HCT116 (cell line): ENCODE measurements around the gene ERBB4. TPM values are rescaled to one million over a fixed set of nuclear protein-coding genes. Genes with fewer than 3 reads are reported as not detected.

Experiments
- ATAC-seq: fragments of 200-7000 bp; cut with Tn5 transposase; 2 replicates; pipeline ENCODE4 v1.9.1; 2020; ENCODE audit warnings: mild to moderate bottlenecking, moderate library complexity
- BruUV-seq: library from RNA; stranded (reverse); fragments of 400-500 nt; replicated peaks from 2 replicates; lab custom pipeline; 2021; lab: Mats Ljungman, UMichigan
- CTCF ChIA-PET: fragments of 300-600 bp; sonication (Branson Sonifier 250); formaldehyde crosslinking; loops from one replicate; lab custom pipeline; 2021; ENCODE audit warnings: antibody characterized with exemption; lab: Charles Lee
- POLR2A ChIA-PET: fragments of 300-600, 350-600 bp; sonication (Branson Sonifier 250); formaldehyde crosslinking; loops from one replicate; lab custom pipeline; 2021; ENCODE audit warnings: antibody characterized with exemption; lab: Charles Lee
- RAD21 ChIA-PET, 2 experiments: fragments of 300-600 bp; sonication (Branson Sonifier 250); formaldehyde crosslinking; loops; one replicate each; lab custom pipeline; 2023; ENCODE audit warnings: low total read pairs in 2 of 2; ENCODE audit not compliant: uncharacterized antibody in 2 of 2, unreplicated experiment in 2 of 2, low non-redundant PET in 1 of 2; lab: Charles Lee
- DNase-seq: peaks from one replicate; pipeline ENCODE4 v3.0.0-alpha.2; 2010; ENCODE audit warnings: low read depth, low spot score
- H2AFZ ChIP-seq: fragments of 200-600 bp; shearing (Covaris generic), sonication (generic); 2 replicates; pipeline ENCODE4 v1.6.1; 2017; ENCODE audit warnings: low read depth, mixed run types, mixed read lengths, antibody characterized with exemption, low read length; ENCODE audit not compliant: poor library complexity, severe bottlenecking
- H3K27ac ChIP-seq: 2 replicates; pipeline ENCODE4 v1.5.1; 2012; ENCODE audit warnings: low read depth, low read length
- H3K27me3 ChIP-seq: fragments of 200-600 bp; sonication (generic); 2 replicates; pipeline ENCODE4 v1.6.1; 2016; ENCODE audit warnings: mixed run types, low read length, mixed read lengths; ENCODE audit not compliant: insufficient read depth
- H3K36me3 ChIP-seq, 2 experiments: fragments of 200-500 bp in 1 of 2; fragments of 200-600 bp in 1 of 2; sonication (Bioruptor generic) in 1 of 2; sonication (generic) in 1 of 2; 2 replicates each; pipeline versions ENCODE4 v1.5.1 to v1.6.1; 2014 to 2016; ENCODE audit warnings: low read length in 2 of 2, inconsistent platforms in 1 of 2, mixed read lengths in 1 of 2, mixed run types in 1 of 2; ENCODE audit not compliant: insufficient read depth in 2 of 2, control insufficient read depth in 1 of 2
- H3K4me1 ChIP-seq, 2 experiments: fragments of 200-600 bp in 1 of 2; sonication (generic) in 1 of 2; 2 replicates each; pipeline versions ENCODE4 v1.5.1 to v1.6.1; 2012 to 2017; ENCODE audit warnings: low read length in 2 of 2, inconsistent platforms in 1 of 2, mild to moderate bottlenecking in 1 of 2, mixed read lengths in 1 of 2, mixed run types in 1 of 2, moderate library complexity in 1 of 2; ENCODE audit not compliant: insufficient read depth in 2 of 2, control insufficient read depth in 1 of 2
- H3K4me2 ChIP-seq: fragments of 200-600 bp; sonication (generic); 2 replicates; pipeline ENCODE4 v1.6.1; 2017; ENCODE audit warnings: mixed run types, low read length, mixed read lengths
- H3K4me3 ChIP-seq, 2 experiments: fragments of 200-600 bp in 1 of 2; sonication (generic) in 1 of 2; replicated peaks in 1 of 2; 2 replicates each; pipeline ENCODE4 v1.5.1; 2011 to 2016; ENCODE audit warnings: low read length in 2 of 2, control low read depth in 1 of 2, low read depth in 1 of 2, mild to moderate bottlenecking in 1 of 2, mixed read lengths in 1 of 2, mixed run types in 1 of 2
- H3K79me2 ChIP-seq: fragments of 200-600 bp; sonication (generic); 2 replicates; pipeline ENCODE4 v1.6.1; 2017; ENCODE audit warnings: mild to moderate bottlenecking, mixed run types, low read length, moderate library complexity, mixed read lengths; ENCODE audit not compliant: insufficient read depth
- H3K9ac ChIP-seq: fragments of 200-600 bp; sonication (generic); 2 replicates; pipeline ENCODE4 v1.6.1; 2016; ENCODE audit warnings: low read length, mixed read lengths
- H3K9me2 ChIP-seq: fragments of 200-600 bp; sonication (generic), shearing (Covaris generic); 2 replicates; pipeline ENCODE4 v1.6.1; 2017; ENCODE audit warnings: mixed run types, mild to moderate bottlenecking, moderate library complexity; ENCODE audit not compliant: insufficient read depth
- H3K9me3 ChIP-seq, 2 experiments: fragments of 200-500 bp in 1 of 2; fragments of 200-600 bp in 1 of 2; sonication (Bioruptor generic) in 1 of 2; sonication (generic) in 1 of 2; 2 replicates each; pipeline ENCODE4 v1.6.1; 2014 to 2017; ENCODE audit warnings: low read length in 2 of 2, mixed read lengths in 2 of 2, inconsistent platforms in 1 of 2, low read depth in 1 of 2, mild to moderate bottlenecking in 1 of 2, mixed run types in 1 of 2, moderate library complexity in 1 of 2; ENCODE audit not compliant: control insufficient read depth in 1 of 2, insufficient read depth in 1 of 2
- H4K20me1 ChIP-seq: fragments of 200-600 bp; sonication (generic), shearing (Covaris generic); 2 replicates; pipeline ENCODE4 v1.6.1; 2017; ENCODE audit warnings: mixed run types, mild to moderate bottlenecking, moderate library complexity; ENCODE audit not compliant: insufficient read depth
- CBX3 ChIP-seq: IDR thresholded peaks from 2 replicates; pipeline ENCODE4 v1.6.1; 2012; ENCODE audit warnings: low read depth
- EGR1 ChIP-seq: IDR thresholded peaks from 2 replicates; pipeline ENCODE4 v1.6.1; 2012; ENCODE audit warnings: low read depth
- ELF1 ChIP-seq: IDR thresholded peaks from 2 replicates; pipeline ENCODE4 v1.6.1; 2012; ENCODE audit warnings: low read depth, borderline replicate concordance
- EZH2 ChIP-seq: fragments of 200-600 bp; sonication (generic); IDR thresholded peaks from 2 replicates; pipeline ENCODE4 v1.6.1; 2017; ENCODE audit warnings: antibody characterized with exemption, mixed run types
- EZH2phosphoT487 ChIP-seq: fragments of 200-600 bp; IDR thresholded peaks from 2 replicates; pipeline ENCODE4 v1.6.1; 2018; ENCODE audit warnings: antibody characterized with exemption, borderline replicate concordance
- JUND ChIP-seq: IDR thresholded peaks from 2 replicates; pipeline ENCODE4 v1.6.1; 2012
- POLR2A ChIP-seq: IDR thresholded peaks from 2 replicates; pipeline ENCODE4 v1.7.0; 2011; ENCODE audit warnings: borderline replicate concordance; ENCODE audit not compliant: insufficient read depth, insufficient read length; ENCODE audit errors: extremely low read depth
- POLR2AphosphoS5 ChIP-seq: IDR thresholded peaks from 2 replicates; pipeline ENCODE4 v1.6.1; 2011; ENCODE audit warnings: mild to moderate bottlenecking, low read depth, low read length, moderate library complexity
- RAD21 ChIP-seq: IDR thresholded peaks from 2 replicates; pipeline ENCODE4 v1.6.1; 2012; ENCODE audit warnings: low read depth, mild to moderate bottlenecking
- SIN3A ChIP-seq: IDR thresholded peaks from 2 replicates; pipeline ENCODE4 v1.6.1; 2012; ENCODE audit warnings: low read depth
- SP1 ChIP-seq: IDR thresholded peaks from 2 replicates; pipeline ENCODE4 v1.6.1; 2012; ENCODE audit warnings: low read depth
- TCF7L2 ChIP-seq: IDR thresholded peaks from 2 replicates; pipeline ENCODE4 v1.7.0; 2011; ENCODE audit warnings: borderline replicate concordance, inconsistent platforms; ENCODE audit not compliant: insufficient read depth, insufficient read length; ENCODE audit errors: extremely low read depth
- YY1 ChIP-seq: IDR thresholded peaks from 2 replicates; pipeline ENCODE4 v1.6.1; 2011; ENCODE audit warnings: low read length, low read depth, moderate library complexity, mild to moderate bottlenecking; ENCODE audit not compliant: insufficient replicate concordance; ENCODE audit errors: extremely low read depth
- ZFX ChIP-seq: fragments of 450-650 bp; IDR thresholded peaks from 2 replicates; pipeline ENCODE4 v1.6.1; 2017
- ZNF274 ChIP-seq: fragments of 200-500 bp; sonication (Bioruptor generic); IDR thresholded peaks from 2 replicates; pipeline ENCODE4 v1.6.1; 2014; ENCODE audit warnings: mild to moderate bottlenecking, low read depth, low read length, inconsistent platforms
- intact Hi-C: fragments of 100-400 bp; cut with micrococcal nuclease; formaldehyde crosslinking; loops from 2 replicates; pipeline ENCODE4 v1.10.0; 2022
- total RNA-seq: library from RNA; stranded (reverse); gene quantifications from one replicate; pipeline ENCODE4 v1.2.1, GENCODE V29; 2021; ENCODE audit not compliant: unreplicated experiment
- TF ChIP-seq, protein P1 (sequence below): IDR thresholded peaks from 2 replicates; pipeline ENCODE4 v1.6.1; 2012
- TF ChIP-seq, protein P2 (sequence below): IDR thresholded peaks from 2 replicates; pipeline ENCODE4 v1.6.1; 2012; ENCODE audit warnings: low read depth
- TF ChIP-seq, protein P3 (sequence below): IDR thresholded peaks from 2 replicates; pipeline ENCODE4 v1.6.1; 2012
- TF ChIP-seq, protein P4 (sequence below): IDR thresholded peaks from 2 replicates; pipeline ENCODE4 v1.6.1; 2011; ENCODE audit warnings: mild to moderate bottlenecking, low read length, moderate library complexity; ENCODE audit not compliant: insufficient replicate concordance; ENCODE audit errors: extremely low read depth
- TF ChIP-seq, protein P5 (sequence below), 3 experiments: fragments of 200-600 bp in 1 of 3; sonication (generic) in 1 of 3; IDR thresholded peaks in 2 of 3; conservative IDR thresholded peaks in 1 of 3; 2 replicates each; pipeline ENCODE4 v1.5.1; 2012 to 2017; ENCODE audit warnings: low read depth in 2 of 3, low read length in 2 of 3, antibody characterized with exemption in 1 of 3, borderline replicate concordance in 1 of 3, control low read depth in 1 of 3, mild to moderate bottlenecking in 1 of 3, mixed read lengths in 1 of 3, mixed run types in 1 of 3, moderate library complexity in 1 of 3; ENCODE audit not compliant: insufficient read depth in 1 of 3

ERBB4 gene
- total RNA-seq, 1 experiment from 2014 or later: 0.10 TPM

DNA sequence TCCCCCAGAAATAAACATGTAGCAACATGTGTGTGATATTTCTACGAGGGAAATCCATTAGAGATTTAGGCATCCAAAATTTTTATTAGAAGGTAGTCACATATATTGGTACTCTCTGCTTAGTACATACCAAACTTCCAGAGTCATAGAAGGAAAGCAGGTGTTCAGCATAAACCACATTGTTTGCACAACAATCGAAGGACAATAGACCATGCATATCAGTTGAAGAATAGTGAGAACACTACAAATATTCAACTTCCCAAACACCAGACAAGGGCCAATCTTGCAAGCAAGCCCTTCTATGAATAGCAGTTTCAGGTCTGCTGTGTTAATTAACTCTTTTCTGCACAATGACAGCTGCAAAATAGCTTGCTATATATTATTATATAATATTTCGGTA lies 702.2 kb downstream of the ERBB4 start:
- Histone ChIP-seq H3K4me3 (no peak overlapping the region), H3K4me2 (no peak overlapping the region), H3K9ac (no peak overlapping the region), H2AFZ (no peak overlapping the region), H3K36me3 (no peaks in the 10 kb centered on the region), H3K9me2 (peaks cover 5% of the 10 kb centered on the region; the same call in 1 of the 2 replicates), H3K27ac (no peak overlapping the region), H4K20me1 (no peaks in the 10 kb centered on the region), H3K79me2 (no peaks in the 10 kb centered on the region), H3K9me3 (no peaks in the 10 kb centered on the region), H3K27me3 (no peaks in the 10 kb centered on the region), H3K4me1 (no peaks in the 10 kb centered on the region)
- RAD21 ChIA-PET: no interaction called here
- ATAC-seq: no peak
- TF ChIP-seq CBX3: no peak
- TF ChIP-seq ELF1: no peak
- TF ChIP-seq POLR2AphosphoS5: no peak
- no peak for TF ChIP-seq EGR1
- no peak for TF ChIP-seq POLR2A
- TF ChIP-seq RAD21: no peak
- TF ChIP-seq, protein P1, sequence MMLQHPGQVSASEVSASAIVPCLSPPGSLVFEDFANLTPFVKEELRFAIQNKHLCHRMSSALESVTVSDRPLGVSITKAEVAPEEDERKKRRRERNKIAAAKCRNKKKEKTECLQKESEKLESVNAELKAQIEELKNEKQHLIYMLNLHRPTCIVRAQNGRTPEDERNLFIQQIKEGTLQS: no peak
- TF ChIP-seq, protein P2, sequence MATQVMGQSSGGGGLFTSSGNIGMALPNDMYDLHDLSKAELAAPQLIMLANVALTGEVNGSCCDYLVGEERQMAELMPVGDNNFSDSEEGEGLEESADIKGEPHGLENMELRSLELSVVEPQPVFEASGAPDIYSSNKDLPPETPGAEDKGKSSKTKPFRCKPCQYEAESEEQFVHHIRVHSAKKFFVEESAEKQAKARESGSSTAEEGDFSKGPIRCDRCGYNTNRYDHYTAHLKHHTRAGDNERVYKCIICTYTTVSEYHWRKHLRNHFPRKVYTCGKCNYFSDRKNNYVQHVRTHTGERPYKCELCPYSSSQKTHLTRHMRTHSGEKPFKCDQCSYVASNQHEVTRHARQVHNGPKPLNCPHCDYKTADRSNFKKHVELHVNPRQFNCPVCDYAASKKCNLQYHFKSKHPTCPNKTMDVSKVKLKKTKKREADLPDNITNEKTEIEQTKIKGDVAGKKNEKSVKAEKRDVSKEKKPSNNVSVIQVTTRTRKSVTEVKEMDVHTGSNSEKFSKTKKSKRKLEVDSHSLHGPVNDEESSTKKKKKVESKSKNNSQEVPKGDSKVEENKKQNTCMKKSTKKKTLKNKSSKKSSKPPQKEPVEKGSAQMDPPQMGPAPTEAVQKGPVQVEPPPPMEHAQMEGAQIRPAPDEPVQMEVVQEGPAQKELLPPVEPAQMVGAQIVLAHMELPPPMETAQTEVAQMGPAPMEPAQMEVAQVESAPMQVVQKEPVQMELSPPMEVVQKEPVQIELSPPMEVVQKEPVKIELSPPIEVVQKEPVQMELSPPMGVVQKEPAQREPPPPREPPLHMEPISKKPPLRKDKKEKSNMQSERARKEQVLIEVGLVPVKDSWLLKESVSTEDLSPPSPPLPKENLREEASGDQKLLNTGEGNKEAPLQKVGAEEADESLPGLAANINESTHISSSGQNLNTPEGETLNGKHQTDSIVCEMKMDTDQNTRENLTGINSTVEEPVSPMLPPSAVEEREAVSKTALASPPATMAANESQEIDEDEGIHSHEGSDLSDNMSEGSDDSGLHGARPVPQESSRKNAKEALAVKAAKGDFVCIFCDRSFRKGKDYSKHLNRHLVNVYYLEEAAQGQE: no peak
- no peak for TF ChIP-seq ZFX
- TF ChIP-seq TCF7L2: no peak
- TF ChIP-seq EZH2phosphoT487: no peak
- no peak for TF ChIP-seq SP1
- TF ChIP-seq ZNF274: no peak
- TF ChIP-seq SIN3A: no peak
- TF ChIP-seq, protein P3, sequence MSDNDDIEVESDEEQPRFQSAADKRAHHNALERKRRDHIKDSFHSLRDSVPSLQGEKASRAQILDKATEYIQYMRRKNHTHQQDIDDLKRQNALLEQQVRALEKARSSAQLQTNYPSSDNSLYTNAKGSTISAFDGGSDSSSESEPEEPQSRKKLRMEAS: no peak
- no peak for TF ChIP-seq JUND
- TF ChIP-seq, protein P4, sequence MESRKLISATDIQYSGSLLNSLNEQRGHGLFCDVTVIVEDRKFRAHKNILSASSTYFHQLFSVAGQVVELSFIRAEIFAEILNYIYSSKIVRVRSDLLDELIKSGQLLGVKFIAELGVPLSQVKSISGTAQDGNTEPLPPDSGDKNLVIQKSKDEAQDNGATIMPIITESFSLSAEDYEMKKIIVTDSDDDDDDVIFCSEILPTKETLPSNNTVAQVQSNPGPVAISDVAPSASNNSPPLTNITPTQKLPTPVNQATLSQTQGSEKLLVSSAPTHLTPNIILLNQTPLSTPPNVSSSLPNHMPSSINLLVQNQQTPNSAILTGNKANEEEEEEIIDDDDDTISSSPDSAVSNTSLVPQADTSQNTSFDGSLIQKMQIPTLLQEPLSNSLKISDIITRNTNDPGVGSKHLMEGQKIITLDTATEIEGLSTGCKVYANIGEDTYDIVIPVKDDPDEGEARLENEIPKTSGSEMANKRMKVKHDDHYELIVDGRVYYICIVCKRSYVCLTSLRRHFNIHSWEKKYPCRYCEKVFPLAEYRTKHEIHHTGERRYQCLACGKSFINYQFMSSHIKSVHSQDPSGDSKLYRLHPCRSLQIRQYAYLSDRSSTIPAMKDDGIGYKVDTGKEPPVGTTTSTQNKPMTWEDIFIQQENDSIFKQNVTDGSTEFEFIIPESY: no peak
- TF ChIP-seq, protein P5, sequence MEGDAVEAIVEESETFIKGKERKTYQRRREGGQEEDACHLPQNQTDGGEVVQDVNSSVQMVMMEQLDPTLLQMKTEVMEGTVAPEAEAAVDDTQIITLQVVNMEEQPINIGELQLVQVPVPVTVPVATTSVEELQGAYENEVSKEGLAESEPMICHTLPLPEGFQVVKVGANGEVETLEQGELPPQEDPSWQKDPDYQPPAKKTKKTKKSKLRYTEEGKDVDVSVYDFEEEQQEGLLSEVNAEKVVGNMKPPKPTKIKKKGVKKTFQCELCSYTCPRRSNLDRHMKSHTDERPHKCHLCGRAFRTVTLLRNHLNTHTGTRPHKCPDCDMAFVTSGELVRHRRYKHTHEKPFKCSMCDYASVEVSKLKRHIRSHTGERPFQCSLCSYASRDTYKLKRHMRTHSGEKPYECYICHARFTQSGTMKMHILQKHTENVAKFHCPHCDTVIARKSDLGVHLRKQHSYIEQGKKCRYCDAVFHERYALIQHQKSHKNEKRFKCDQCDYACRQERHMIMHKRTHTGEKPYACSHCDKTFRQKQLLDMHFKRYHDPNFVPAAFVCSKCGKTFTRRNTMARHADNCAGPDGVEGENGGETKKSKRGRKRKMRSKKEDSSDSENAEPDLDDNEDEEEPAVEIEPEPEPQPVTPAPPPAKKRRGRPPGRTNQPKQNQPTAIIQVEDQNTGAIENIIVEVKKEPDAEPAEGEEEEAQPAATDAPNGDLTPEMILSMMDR (IDR thresholded peaks at IDR 0.05 in 2 of 3, conservative IDR thresholded peaks at IDR 0.05 in 1 of 3; ENCODE audit: borderline replicate concordance in 1 of 3, insufficient read depth in 1 of 3, low read depth in 2 of 3, low read length in 2 of 3): no peak
- TF ChIP-seq YY1: no peak
- TF ChIP-seq EZH2: no peak
- CTCF ChIA-PET: no interaction called here
- DNase-seq: no peak
- BruUV-seq: no TSS peak
- intact Hi-C loops: no loop called here
- POLR2A ChIA-PET: no interaction called here
